PC-9 (cell line): ENCODE data around the gene MIDN.

Experiments used
- EZH2 ChIP-seq: fragments of 200-600 bp; sonication (generic); IDR thresholded peaks from 2 replicates; pipeline ENCODE4 v1.8.0; 2017; ENCODE audit warnings: antibody characterized with exemption, low read depth
- TF ChIP-seq, protein P1 (sequence below): fragments of 200-600 bp; sonication (generic); conservative IDR thresholded peaks from 2 replicates; pipeline ENCODE4 v1.6.1; 2017; ENCODE audit warnings: mixed run types, antibody characterized with exemption, mild to moderate bottlenecking, moderate library complexity

GRCh38 chr19:1214862-1215731 is 33.3 kb upstream of the MIDN start:
- TF ChIP-seq, protein P1, sequence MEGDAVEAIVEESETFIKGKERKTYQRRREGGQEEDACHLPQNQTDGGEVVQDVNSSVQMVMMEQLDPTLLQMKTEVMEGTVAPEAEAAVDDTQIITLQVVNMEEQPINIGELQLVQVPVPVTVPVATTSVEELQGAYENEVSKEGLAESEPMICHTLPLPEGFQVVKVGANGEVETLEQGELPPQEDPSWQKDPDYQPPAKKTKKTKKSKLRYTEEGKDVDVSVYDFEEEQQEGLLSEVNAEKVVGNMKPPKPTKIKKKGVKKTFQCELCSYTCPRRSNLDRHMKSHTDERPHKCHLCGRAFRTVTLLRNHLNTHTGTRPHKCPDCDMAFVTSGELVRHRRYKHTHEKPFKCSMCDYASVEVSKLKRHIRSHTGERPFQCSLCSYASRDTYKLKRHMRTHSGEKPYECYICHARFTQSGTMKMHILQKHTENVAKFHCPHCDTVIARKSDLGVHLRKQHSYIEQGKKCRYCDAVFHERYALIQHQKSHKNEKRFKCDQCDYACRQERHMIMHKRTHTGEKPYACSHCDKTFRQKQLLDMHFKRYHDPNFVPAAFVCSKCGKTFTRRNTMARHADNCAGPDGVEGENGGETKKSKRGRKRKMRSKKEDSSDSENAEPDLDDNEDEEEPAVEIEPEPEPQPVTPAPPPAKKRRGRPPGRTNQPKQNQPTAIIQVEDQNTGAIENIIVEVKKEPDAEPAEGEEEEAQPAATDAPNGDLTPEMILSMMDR, result no peak
- TF ChIP-seq EZH2, result no peak
